Measurements from ENCODE around the gene KLHL29.

DNA sequence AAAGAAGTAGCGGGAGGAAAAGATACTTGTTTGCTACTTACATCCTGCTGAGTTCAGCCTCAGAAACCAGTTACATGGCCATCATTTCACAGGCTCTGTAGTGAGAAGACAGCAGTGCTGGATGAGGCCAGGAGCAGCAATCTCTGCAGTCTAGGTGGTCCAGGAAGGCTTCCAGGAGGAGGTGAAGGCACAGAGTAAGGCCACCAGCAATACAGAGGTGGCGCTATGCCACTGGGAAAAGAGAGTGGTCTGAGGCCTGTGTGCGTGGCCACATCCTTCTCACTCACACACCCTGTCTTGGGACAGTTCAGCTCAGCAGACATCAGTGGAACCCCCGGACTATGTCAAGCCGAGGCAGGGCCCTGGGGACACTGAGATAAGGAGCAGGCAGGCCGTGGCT lies 162.7 kb downstream of the KLHL29 start:
- TF ChIP-seq, protein P1, sequence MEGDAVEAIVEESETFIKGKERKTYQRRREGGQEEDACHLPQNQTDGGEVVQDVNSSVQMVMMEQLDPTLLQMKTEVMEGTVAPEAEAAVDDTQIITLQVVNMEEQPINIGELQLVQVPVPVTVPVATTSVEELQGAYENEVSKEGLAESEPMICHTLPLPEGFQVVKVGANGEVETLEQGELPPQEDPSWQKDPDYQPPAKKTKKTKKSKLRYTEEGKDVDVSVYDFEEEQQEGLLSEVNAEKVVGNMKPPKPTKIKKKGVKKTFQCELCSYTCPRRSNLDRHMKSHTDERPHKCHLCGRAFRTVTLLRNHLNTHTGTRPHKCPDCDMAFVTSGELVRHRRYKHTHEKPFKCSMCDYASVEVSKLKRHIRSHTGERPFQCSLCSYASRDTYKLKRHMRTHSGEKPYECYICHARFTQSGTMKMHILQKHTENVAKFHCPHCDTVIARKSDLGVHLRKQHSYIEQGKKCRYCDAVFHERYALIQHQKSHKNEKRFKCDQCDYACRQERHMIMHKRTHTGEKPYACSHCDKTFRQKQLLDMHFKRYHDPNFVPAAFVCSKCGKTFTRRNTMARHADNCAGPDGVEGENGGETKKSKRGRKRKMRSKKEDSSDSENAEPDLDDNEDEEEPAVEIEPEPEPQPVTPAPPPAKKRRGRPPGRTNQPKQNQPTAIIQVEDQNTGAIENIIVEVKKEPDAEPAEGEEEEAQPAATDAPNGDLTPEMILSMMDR (conservative IDR thresholded peaks at IDR 0.05; ENCODE audit: low read length), result no peak
- no peak for TF ChIP-seq EZH2phosphoT487 (IDR thresholded peaks at IDR 0.05; ENCODE audit: borderline replicate concordance)

All from Loucy (cell line).